HG03442 (cell line): Measurements from ENCODE around the gene ART5.
"Not testable (repeated sequence)": the region's sequence is repeated elsewhere in the genome, so short reads cannot be mapped to it uniquely, and the experiment has no call there.

Experiments
- ATAC-seq: cut with Tn5 transposase; IDR thresholded peaks from one replicate; pipeline ENCODE4 v1.9.1; 2021; ENCODE audit warnings: mild to moderate bottlenecking, moderate library complexity; ENCODE audit not compliant: unreplicated experiment

Gene ART5

GRCh38 chr11:3659595-3660515 lies 18.1 kb upstream of the ART5 start:
- no peak for ATAC-seq

- ATAC-seq: no peak
Measured at GRCh38 chr11:3658252-3658651, 16.5 kb upstream of the ART5 start.

GRCh38 chr11:3657331-3657730 lies 15.5 kb upstream of the ART5 start:
- not testable (repeated sequence) for ATAC-seq

GRCh38 chr11:3655547-3655946 lies 13.8 kb upstream of the ART5 start:
- no peak for ATAC-seq

GRCh38 chr11:3652514-3652913 lies 10.7 kb upstream of the ART5 start:
- ATAC-seq: not testable (repeated sequence)

- not testable (repeated sequence) for ATAC-seq
Measured at GRCh38 chr11:3649374-3649773, 7.6 kb upstream of the ART5 start.

GRCh38 chr11:3648843-3649242 lies 7.1 kb upstream of the ART5 start:
- ATAC-seq: not testable (repeated sequence)

GRCh38 chr11:3645552-3645951 lies 3.8 kb upstream of the ART5 start:
- no peak for ATAC-seq

- no peak for ATAC-seq
Measured at GRCh38 chr11:3644817-3645235, 3.0 kb upstream of the ART5 start, which contains the start of gene ART1. ART1 (plus strand) TSS chr11:3645128; CDS start chr11:3659214, 14,086 bp downstream.

- not testable (repeated sequence) for ATAC-seq
Measured at GRCh38 chr11:3643102-3643546, 1.3 kb upstream of the ART5 start.

- ATAC-seq: no peak
Measured at GRCh38 chr11:3642071-3642951, 519 bp upstream of the ART5 start.

GRCh38 chr11:3641191-3641590 lies 601 bp downstream of the ART5 start:
- no peak for ATAC-seq

- no peak for ATAC-seq
Measured at GRCh38 chr11:3639841-3640240, 2.0 kb downstream of the ART5 start.

GRCh38 chr11:3638513-3638912 lies 3.3 kb downstream of the ART5 start:
- no peak for ATAC-seq

GRCh38 chr11:3637201-3637600 lies 4.6 kb downstream of the ART5 start:
- no peak for ATAC-seq

GRCh38 chr11:3635641-3636375 lies 6.0 kb downstream of the ART5 start:
- no peak for ATAC-seq

- no peak for ATAC-seq
Measured at GRCh38 chr11:3632070-3632660, 9.6 kb downstream of the ART5 start.

GRCh38 chr11:3631331-3631730 lies 10.5 kb downstream of the ART5 start:
- ATAC-seq: no peak

- ATAC-seq: no peak
Measured at GRCh38 chr11:3627291-3627690, 14.5 kb downstream of the ART5 start.

GRCh38 chr11:3626250-3626960 lies 15.4 kb downstream of the ART5 start:
- no peak for ATAC-seq
